ENCODE data around the gene PLIN3. TPM values are rescaled to one million over a fixed set of nuclear protein-coding genes. Genes with fewer than 3 reads are reported as not detected.
A peak's percentile ranks its signal among the peaks of the same experiment; 100 is the strongest.
"Not testable (repeated sequence)": the region's sequence is repeated elsewhere in the genome, so short reads cannot be mapped to it uniquely, and the experiment has no call there.

Gene PLIN3
- total RNA-seq, 1 donor: 193 TPM

- no peak for DNase-seq (ENCODE audit: low read depth)
- no peak overlapping the region for H3K4me3 ChIP-seq (ENCODE audit: low read depth, low read length)
- TF ChIP-seq CTCF (IDR thresholded peaks at IDR 0.05; ENCODE audit: insufficient read depth, low read depth, low read length): no peak
These were observed 39.5 kb upstream of the PLIN3 start for GRCh38 chr19:4906963-4907362.

- no peak for DNase-seq (ENCODE audit: low read depth)
- TF ChIP-seq CTCF (IDR thresholded peaks at IDR 0.05; ENCODE audit: insufficient read depth, low read depth, low read length): no peak
- no peak overlapping the region for H3K4me3 ChIP-seq (ENCODE audit: low read depth, low read length)
These were observed 37.0 kb upstream of the PLIN3 start for GRCh38 chr19:4904481-4904880.

- H3K4me3 ChIP-seq (ENCODE audit: low read depth, low read length): no peak within 1 kb of the TSS
- no peak for TF ChIP-seq CTCF (IDR thresholded peaks at IDR 0.05; ENCODE audit: insufficient read depth, low read depth, low read length)
- DNase-seq (ENCODE audit: low read depth): no peak
These were observed 35.3 kb upstream of the PLIN3 start, which contains the start of gene ARRDC5 for GRCh38 chr19:4902796-4903195. TSS of gene ARRDC5 (minus strand) at chr19:4902896. CDS start at chr19:4902825, 71 bp downstream.

- H3K4me3 ChIP-seq (ENCODE audit: low read depth, low read length); DNase-seq (ENCODE audit: low read depth): not testable (repeated sequence)
These were observed 33.4 kb upstream of the PLIN3 start for GRCh38 chr19:4900879-4901278.

GRCh38 chr19:4897146-4897545 is 29.7 kb upstream of the PLIN3 start:
- no peak for DNase-seq (ENCODE audit: low read depth)
- TF ChIP-seq CTCF (IDR thresholded peaks at IDR 0.05; ENCODE audit: insufficient read depth, low read depth, low read length): no peak

GRCh38 chr19:4896372-4896771 is 28.9 kb upstream of the PLIN3 start:
- no peak overlapping the region for H3K4me3 ChIP-seq (ENCODE audit: low read depth, low read length)
- DNase-seq (ENCODE audit: low read depth): peak; percentile 48
- no peak for TF ChIP-seq CTCF (IDR thresholded peaks at IDR 0.05; ENCODE audit: insufficient read depth, low read depth, low read length)

More at GRCh38 chr19:4897146-4897545, 29.7 kb upstream of the PLIN3 start:
- H3K4me3 ChIP-seq (ENCODE audit: low read depth, low read length): no peak overlapping the region

GRCh38 chr19:4892962-4893361 is 25.5 kb upstream of the PLIN3 start:
- H3K4me3 ChIP-seq (ENCODE audit: low read depth, low read length); DNase-seq (ENCODE audit: low read depth): not testable (repeated sequence)

- TF ChIP-seq CTCF (IDR thresholded peaks at IDR 0.05; ENCODE audit: insufficient read depth, low read depth, low read length): no peak
- DNase-seq (ENCODE audit: low read depth): no peak
- H3K4me3 ChIP-seq (ENCODE audit: low read depth, low read length): no peak overlapping the region
These were observed 23.6 kb upstream of the PLIN3 start for GRCh38 chr19:4891066-4891465.

All from fibroblast of villous mesenchyme (primary cell).